AG04450 (cell line): ENCODE results near the gene ZNFX1. TPM values are rescaled to one million over a fixed set of nuclear protein-coding genes. Genes with fewer than 3 reads are reported as not detected.

ENCODE experiments used
- CTCF ChIA-PET: fragments of 300-600, 350-600 bp; formaldehyde crosslinking; extraction: SDS; loops from one replicate; lab custom pipeline; 2022; ENCODE audit warnings: antibody characterized with exemption, inconsistent platforms; lab: Charles Lee
- POLR2A ChIA-PET: fragments of 350-600 bp; formaldehyde crosslinking; extraction: SDS; loops from one replicate; lab custom pipeline; 2021; ENCODE audit warnings: antibody characterized with exemption, inconsistent platforms; lab: Yijun Ruan, JAX
- DNase-seq: peaks from one replicate; pipeline ENCODE4 v3.0.0-alpha.2; 2011; ENCODE audit warnings: low read depth, low spot score
- H3K27ac ChIP-seq: one replicate; pipeline ENCODE4 v1.5.1; 2012; ENCODE audit warnings: low read depth, low read length, control low read depth
- H3K27me3 ChIP-seq: one replicate; pipeline ENCODE4 v1.6.0; 2012; ENCODE audit warnings: low read length; ENCODE audit not compliant: control insufficient read depth, insufficient read depth
- H3K4me3 ChIP-seq: 2 replicates; pipeline ENCODE4 v1.5.1; 2011; ENCODE audit warnings: mild to moderate bottlenecking, low read depth, low read length, control low read depth
- H3K9me3 ChIP-seq: 2 replicates; pipeline ENCODE4 v1.5.1; 2012; ENCODE audit warnings: low read length; ENCODE audit not compliant: control insufficient read depth, insufficient read depth
- polyA plus RNA-seq: library from polyadenylated mRNA; depleted of rRNA; stranded (reverse); fragments of >200 nt; gene quantifications from 2 replicates; pipeline ENCODE4 v1.2.3, GENCODE V29; 2011
- TF ChIP-seq, protein P1 (sequence below): IDR thresholded peaks from 2 replicates; pipeline ENCODE4 v1.5.1; 2011; ENCODE audit warnings: low read depth, low read length, control low read depth, inconsistent platforms

ZNFX1 gene
- polyA plus RNA-seq, 1 experiment, result 9.6 TPM

DNA sequence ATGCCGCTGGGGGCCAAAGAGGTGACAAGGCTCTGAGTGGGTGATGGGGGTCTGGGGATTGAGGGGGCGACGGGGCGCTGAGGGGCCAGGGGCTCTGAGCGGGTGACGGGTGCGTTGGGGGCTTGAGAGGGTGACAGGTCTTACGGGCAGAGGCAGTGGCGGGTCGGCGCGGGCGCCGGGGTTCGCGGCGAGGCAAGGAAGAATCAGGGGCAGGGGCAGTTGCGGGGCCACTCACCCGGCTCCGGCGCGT, 146 bp downstream of the ZNFX1 start:
- DNase-seq, result no peak
- ChIA-PET POLR2A (interaction anchor here (0.5 to 1.6 kb wide), 10 partner anchors 9 to 228 kb away, joined by 3 to 11 read pairs (median 4); partner anchors contain the start of gene DDX27), CTCF (no interaction called here)
- Histone ChIP-seq H3K27ac (peak overlapping the region; percentile 52), H3K27me3 (no peaks in the 10 kb centered on the region), H3K9me3 (peaks cover 27% of the 10 kb centered on the region), H3K4me3 (peak overlapping the region; percentile 95)
- TF ChIP-seq, protein P1, sequence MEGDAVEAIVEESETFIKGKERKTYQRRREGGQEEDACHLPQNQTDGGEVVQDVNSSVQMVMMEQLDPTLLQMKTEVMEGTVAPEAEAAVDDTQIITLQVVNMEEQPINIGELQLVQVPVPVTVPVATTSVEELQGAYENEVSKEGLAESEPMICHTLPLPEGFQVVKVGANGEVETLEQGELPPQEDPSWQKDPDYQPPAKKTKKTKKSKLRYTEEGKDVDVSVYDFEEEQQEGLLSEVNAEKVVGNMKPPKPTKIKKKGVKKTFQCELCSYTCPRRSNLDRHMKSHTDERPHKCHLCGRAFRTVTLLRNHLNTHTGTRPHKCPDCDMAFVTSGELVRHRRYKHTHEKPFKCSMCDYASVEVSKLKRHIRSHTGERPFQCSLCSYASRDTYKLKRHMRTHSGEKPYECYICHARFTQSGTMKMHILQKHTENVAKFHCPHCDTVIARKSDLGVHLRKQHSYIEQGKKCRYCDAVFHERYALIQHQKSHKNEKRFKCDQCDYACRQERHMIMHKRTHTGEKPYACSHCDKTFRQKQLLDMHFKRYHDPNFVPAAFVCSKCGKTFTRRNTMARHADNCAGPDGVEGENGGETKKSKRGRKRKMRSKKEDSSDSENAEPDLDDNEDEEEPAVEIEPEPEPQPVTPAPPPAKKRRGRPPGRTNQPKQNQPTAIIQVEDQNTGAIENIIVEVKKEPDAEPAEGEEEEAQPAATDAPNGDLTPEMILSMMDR, result no peak

DNA sequence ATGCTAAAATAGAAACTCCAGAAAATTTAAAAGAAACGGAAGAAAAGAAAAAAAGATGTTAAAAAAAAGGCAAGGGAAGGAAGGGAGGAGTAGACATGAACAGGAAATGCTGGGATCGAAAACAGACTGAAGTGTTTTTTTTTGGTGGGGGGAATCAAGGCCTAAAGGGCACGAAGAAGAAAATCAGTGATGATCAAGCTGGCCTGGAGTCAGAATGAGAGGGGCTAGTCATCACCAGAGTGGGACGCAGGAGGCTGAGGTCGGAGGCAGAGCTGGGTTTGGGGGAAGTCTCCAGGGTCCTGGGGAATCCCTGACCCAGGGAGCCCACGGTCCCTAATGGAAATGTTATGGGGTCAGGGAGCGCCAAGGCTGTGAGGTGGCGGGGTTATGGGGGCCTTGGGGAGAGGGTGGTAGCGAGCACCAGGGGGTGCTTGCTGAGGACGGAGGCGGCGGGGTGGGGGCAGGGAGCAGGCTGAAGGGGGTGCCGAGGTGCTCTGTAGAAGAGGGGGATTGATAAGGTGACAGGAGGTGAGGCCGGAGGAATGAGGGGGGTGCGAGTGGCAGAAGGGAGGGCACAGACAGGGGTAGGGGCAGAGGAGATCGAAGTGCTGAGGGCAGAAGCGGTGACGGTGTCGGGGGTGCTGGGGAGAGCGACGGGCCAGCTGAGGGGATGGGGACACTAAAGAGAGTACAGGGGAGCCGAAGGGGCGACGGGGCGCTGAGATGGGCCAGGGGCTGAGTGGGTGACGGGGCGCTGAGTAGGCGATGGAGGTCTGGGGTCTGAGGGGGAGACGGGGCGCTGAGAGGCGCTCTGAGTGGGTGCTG, 684 bp downstream of the ZNFX1 start:
- POLR2A ChIA-PET, result interaction anchor here (0.5 to 1.6 kb wide), 11 partner anchors 9 to 227 kb away, joined by 3 to 11 read pairs (median 4); partner anchors contain the start of gene DDX27
- DNase-seq, result no peak
- TF ChIP-seq, protein P1, result no peak

DNA sequence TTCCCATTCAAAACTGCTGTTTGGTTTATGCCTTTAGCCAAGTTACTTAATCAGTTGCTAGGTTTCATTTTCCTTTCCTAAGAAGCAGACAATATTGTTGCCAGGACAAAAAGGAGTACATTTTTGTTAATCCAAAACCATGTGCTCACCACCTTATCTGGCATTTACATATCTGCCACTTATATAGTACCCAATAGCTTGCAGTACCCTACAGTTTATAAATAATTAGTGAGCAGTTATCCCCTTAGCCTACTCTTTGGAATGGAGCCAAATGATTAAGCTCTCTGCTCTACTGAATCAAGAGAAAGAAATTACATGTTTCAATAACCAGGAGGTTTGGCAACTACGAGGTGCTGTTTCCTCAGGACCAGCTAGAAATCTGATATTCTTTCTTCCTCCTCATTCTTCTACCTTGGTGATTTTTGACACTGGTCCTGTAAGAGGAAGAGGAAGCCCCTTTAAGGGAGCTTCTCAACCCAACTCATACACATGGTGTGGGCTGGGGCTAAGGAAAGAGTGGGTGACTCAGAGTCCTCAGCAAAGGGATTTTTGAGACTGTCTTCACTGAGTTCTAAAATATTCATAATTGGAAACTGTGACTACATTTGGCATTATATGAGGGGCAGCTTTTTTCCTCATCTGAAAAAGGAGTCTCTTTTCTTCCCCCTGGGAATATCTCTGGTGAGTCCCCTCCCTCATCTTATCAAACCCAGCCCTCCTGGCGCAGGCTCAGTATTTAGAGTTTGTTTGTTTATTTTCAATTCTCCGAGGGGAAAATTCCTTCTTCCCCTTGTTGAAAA, 1.5 kb downstream of the ZNFX1 start:
- H3K27me3 ChIP-seq, result no peaks in the 10 kb centered on the region
- CTCF ChIA-PET, result interaction anchor here (0.8 to 1.8 kb wide), 2 partner anchors 30 to 44 kb away, joined by 5 to 8 read pairs; no protein-coding TSS in a partner anchor

More for the DNA sequence above, 684 bp downstream of the ZNFX1 start:
- Histone ChIP-seq H3K27ac (peak overlapping the region; percentile 52), H3K4me3 (peak overlapping the region; percentile 95), H3K27me3 (no peaks in the 10 kb centered on the region), H3K9me3 (peaks cover 22% of the 10 kb centered on the region)
- CTCF ChIA-PET, result interaction anchor here (1.8 kb wide), 1 partner anchor 31 kb away, joined by 8 read pairs; no protein-coding TSS in a partner anchor

DNA sequence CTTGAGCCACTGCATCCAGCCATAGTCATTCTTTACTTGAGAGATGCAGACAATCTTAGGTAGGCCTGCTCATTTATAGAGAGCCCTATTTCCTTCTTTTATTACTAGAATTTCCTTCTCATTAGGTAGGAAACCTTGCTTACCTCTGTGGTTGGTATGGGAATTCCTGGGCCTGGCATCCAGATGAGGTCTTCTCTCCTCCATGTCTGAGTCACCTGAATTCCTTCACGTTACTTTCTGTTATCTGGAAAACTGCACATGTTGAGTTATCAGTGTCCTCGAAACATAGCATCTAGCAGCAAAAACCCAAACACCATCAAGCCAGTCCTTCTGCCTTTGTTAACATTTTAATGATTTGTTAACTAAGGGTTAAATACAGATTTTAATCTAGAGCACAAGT, 2.2 kb downstream of the ZNFX1 start:
- Histone ChIP-seq H3K4me3 (peak overlapping the region; percentile 95; the same call in 1 of the 2 replicates), H3K27me3 (no peaks in the 10 kb centered on the region), H3K9me3 (peaks cover 12% of the 10 kb centered on the region), H3K27ac (no peak overlapping the region)
- ChIA-PET CTCF (interaction anchor here (0.6 to 1.8 kb wide), 3 partner anchors 29 to 50 kb away, joined by 4 to 8 read pairs (median 5); no protein-coding TSS in a partner anchor), POLR2A (no interaction called here)
- TF ChIP-seq, protein P1, result no peak
- no peak for DNase-seq

More for the DNA sequence above, 1.5 kb downstream of the ZNFX1 start:
- POLR2A ChIA-PET, result interaction anchor here (0.6 kb wide), 2 partner anchors 15 to 31 kb away, joined by 3 read pairs; no protein-coding TSS in a partner anchor
- Histone ChIP-seq H3K9me3 (peaks cover 19% of the 10 kb centered on the region), H3K4me3 (peak overlapping the region; percentile 95), H3K27ac (peak overlapping the region; percentile 23)
- TF ChIP-seq, protein P1, result no peak
- no peak for DNase-seq
